Liver (tissue), 9 donors: Measurements from ENCODE around the gene CACNA1F. TPM values are rescaled to one million over a fixed set of nuclear protein-coding genes. Genes with fewer than 3 reads are reported as not detected.

Experiments
- DNase-seq: peaks from one replicate; pipeline ENCODE4 v3.0.0-alpha.2; 2017; ENCODE audit warnings: low spot score
- H3K27ac ChIP-seq, 2 donors: one replicate each; pipeline ENCODE4 v1.7.0; 2013; ENCODE audit warnings: inconsistent platforms in 2 of 2, low read length in 2 of 2, control low read depth in 1 of 2, low read depth in 1 of 2, mild to moderate bottlenecking in 1 of 2
- H3K27me3 ChIP-seq, 4 donors: one replicate each; pipeline versions ENCODE4 v1.6.1 to v1.7.0; 2013; ENCODE audit warnings: low read length in 3 of 4, inconsistent platforms in 1 of 4, mild to moderate bottlenecking in 1 of 4, moderate library complexity in 1 of 4; ENCODE audit not compliant: control insufficient read depth in 4 of 4, insufficient read depth in 4 of 4
- H3K36me3 ChIP-seq, 4 donors: one replicate each; pipeline versions ENCODE4 v1.6.1 to v1.7.0; 2013; ENCODE audit warnings: low read length in 3 of 4, mild to moderate bottlenecking in 3 of 4, low read depth in 1 of 4, moderate library complexity in 1 of 4; ENCODE audit not compliant: control insufficient read depth in 4 of 4, insufficient read depth in 3 of 4
- H3K4me1 ChIP-seq, 4 donors: one replicate each; pipeline versions ENCODE4 v1.6.1 to v1.7.0; 2013; ENCODE audit warnings: low read length in 3 of 4, mild to moderate bottlenecking in 3 of 4, moderate library complexity in 1 of 4; ENCODE audit not compliant: control insufficient read depth in 4 of 4, insufficient read depth in 4 of 4
- H3K4me3 ChIP-seq, 3 donors: one replicate each; pipeline versions ENCODE4 v1.6.1 to v1.7.0; 2013; ENCODE audit warnings: low read length in 3 of 3, control low read depth in 1 of 3, low read depth in 1 of 3, mild to moderate bottlenecking in 1 of 3
- H3K9ac ChIP-seq, 2 donors: one replicate each; pipeline ENCODE4 v1.7.0; 2013; ENCODE audit warnings: low read length in 2 of 2, mild to moderate bottlenecking in 2 of 2, moderate library complexity in 2 of 2, control low read depth in 1 of 2, low read depth in 1 of 2
- H3K9me3 ChIP-seq, 4 donors: one replicate each; pipeline versions ENCODE4 v1.6.1 to v1.7.0; 2013; ENCODE audit warnings: low read length in 3 of 4; ENCODE audit not compliant: control insufficient read depth in 4 of 4
- EGR1 ChIP-seq, 2 donors: IDR thresholded peaks; 2 replicates each; pipeline ENCODE4 v1.6.1; 2016 to 2018; ENCODE audit warnings: antibody characterized with exemption in 2 of 2, low read depth in 2 of 2
- GABPA ChIP-seq, 2 donors: IDR thresholded peaks in 1 of 2; conservative IDR thresholded peaks in 1 of 2; 2 replicates each; pipeline ENCODE4 v1.6.1; 2016; ENCODE audit warnings: antibody characterized with exemption in 2 of 2, mild to moderate bottlenecking in 1 of 2, moderate library complexity in 1 of 2
- HNF4A ChIP-seq, 2 donors: conservative IDR thresholded peaks; 2 replicates each; pipeline ENCODE4 v1.6.1; 2016; ENCODE audit warnings: antibody characterized with exemption in 2 of 2, mild to moderate bottlenecking in 2 of 2
- HNF4G ChIP-seq: IDR thresholded peaks from 2 replicates; pipeline ENCODE4 v1.6.1; 2016; ENCODE audit warnings: antibody characterized with exemption
- JUND ChIP-seq, 2 donors: IDR thresholded peaks; 2 replicates each; pipeline ENCODE4 v1.6.1; 2016; ENCODE audit warnings: antibody characterized with exemption in 2 of 2
- RXRA ChIP-seq, 2 donors: IDR thresholded peaks; 2 replicates each; pipeline ENCODE4 v1.6.1; 2017 to 2018; ENCODE audit warnings: antibody characterized with exemption in 2 of 2, mild to moderate bottlenecking in 1 of 2
- SP1 ChIP-seq: IDR thresholded peaks from 2 replicates; pipeline ENCODE4 v1.6.1; 2018; ENCODE audit warnings: antibody characterized with exemption, mild to moderate bottlenecking
- YY1 ChIP-seq: IDR thresholded peaks from 2 replicates; pipeline ENCODE4 v1.6.1; 2016; ENCODE audit warnings: antibody characterized with exemption, mild to moderate bottlenecking
- WGBS: extraction: QIAGEN DNeasy Blood & Tissue Kit; methylation state at CpG from one replicate; pipeline ENCODE4 v1.1.7; 2013; 5-methylcytosine and 5-hydroxymethylcytosine counted together
- polyA plus RNA-seq, 2 donors: library from polyadenylated mRNA; stranded (reverse) in 1 of 2; unstranded in 1 of 2; fragments of 200-250 nt in 1 of 2; fragments of >200 nt in 1 of 2; fragmentation: Nextera tagmentation in 1 of 2; extraction: Ambion mirVana in 1 of 2; gene quantifications; one replicate each; pipeline versions ENCODE4 v1.2.1 to v1.2.3, GENCODE V29; 2013 to 2015
- total RNA-seq, 2 donors: library from RNA; depleted of rRNA; stranded (reverse); fragments of >200 nt; gene quantifications; one replicate each; pipeline ENCODE4 v1.2.3, GENCODE V29; 2014
- TF ChIP-seq, protein P1 (sequence below): IDR thresholded peaks from 2 replicates; pipeline ENCODE4 v1.6.1; 2016; ENCODE audit warnings: antibody characterized with exemption
- TF ChIP-seq, protein P2 (sequence below): fragments of 150-350 bp; IDR thresholded peaks from 2 replicates; pipeline ENCODE4 v1.5.1; 2017; ENCODE audit warnings: improper control_type of control experiment, low read depth, low read length; ENCODE audit not compliant: missing input control
- TF ChIP-seq, protein P3 (sequence below): IDR thresholded peaks from 2 replicates; pipeline ENCODE4 v1.6.1; 2016; ENCODE audit warnings: antibody characterized with exemption
- TF ChIP-seq, protein P4 (sequence below): IDR thresholded peaks from 2 replicates; pipeline ENCODE4 v1.6.1; 2016; ENCODE audit warnings: antibody characterized with exemption, mild to moderate bottlenecking
- TF ChIP-seq, protein P5 (sequence below): IDR thresholded peaks from 2 replicates; pipeline ENCODE4 v1.6.1; 2016; ENCODE audit warnings: antibody characterized with exemption
- donor health status: healthy.
- donor health status: healthy.
- donor health status: healthy.
- donor health status: healthy.
- donor health status: healthy.

The CACNA1F gene
- total and polyA plus RNA-seq, 4 donors = 0.03 TPM; not detected in 3

DNA sequence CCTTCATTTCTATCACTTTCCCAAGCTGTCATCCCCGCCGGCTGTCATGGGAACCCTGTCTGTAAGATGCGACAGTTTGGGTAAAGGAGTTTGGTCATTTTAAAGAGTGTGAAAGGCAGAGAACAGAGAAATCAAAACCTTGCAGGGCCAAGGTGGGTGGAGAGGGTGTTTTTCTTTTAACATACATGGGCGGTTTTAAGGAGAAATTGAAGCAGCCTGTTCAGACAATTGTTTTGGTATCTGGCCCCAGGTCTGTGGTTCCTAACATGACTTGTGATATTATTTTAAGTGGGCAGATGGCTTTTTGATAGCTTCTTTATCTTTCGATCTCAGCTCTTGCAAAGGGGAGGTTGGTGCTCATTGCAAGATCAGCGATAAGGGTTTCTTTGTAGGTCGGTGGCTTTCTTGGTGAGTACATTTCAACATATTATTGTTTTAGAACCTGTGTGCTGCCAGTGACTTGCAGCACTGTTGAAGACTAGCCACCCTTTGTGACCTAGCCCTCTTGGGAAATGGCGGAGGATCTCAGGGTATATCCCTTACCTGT lies 40.1 kb upstream of the CACNA1F start (continued):
- TF ChIP-seq, protein P1, sequence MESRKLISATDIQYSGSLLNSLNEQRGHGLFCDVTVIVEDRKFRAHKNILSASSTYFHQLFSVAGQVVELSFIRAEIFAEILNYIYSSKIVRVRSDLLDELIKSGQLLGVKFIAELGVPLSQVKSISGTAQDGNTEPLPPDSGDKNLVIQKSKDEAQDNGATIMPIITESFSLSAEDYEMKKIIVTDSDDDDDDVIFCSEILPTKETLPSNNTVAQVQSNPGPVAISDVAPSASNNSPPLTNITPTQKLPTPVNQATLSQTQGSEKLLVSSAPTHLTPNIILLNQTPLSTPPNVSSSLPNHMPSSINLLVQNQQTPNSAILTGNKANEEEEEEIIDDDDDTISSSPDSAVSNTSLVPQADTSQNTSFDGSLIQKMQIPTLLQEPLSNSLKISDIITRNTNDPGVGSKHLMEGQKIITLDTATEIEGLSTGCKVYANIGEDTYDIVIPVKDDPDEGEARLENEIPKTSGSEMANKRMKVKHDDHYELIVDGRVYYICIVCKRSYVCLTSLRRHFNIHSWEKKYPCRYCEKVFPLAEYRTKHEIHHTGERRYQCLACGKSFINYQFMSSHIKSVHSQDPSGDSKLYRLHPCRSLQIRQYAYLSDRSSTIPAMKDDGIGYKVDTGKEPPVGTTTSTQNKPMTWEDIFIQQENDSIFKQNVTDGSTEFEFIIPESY = no peak
- no peak for TF ChIP-seq HNF4A (conservative IDR thresholded peaks at IDR 0.05)

DNA sequence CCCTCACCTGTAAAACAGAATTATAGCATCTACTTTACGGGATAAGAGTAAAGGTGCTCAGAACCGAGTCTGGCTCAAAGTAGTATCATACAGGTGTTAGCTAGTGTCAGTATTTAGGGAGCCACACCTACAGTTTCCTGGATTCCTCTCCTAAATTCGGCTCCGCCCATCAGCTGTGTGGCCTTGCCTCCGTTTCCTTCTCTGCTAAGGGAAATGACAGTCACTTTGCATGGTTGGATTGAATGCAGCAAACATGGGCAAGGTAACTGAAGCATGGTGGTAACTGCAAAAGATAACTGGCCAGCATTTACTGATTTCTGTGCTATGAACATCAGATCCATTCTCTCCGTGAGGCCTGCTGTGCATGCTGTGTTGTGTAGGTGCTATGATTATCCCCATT lies 39.3 kb upstream of the CACNA1F start:
- DNase-seq = no peak
- Histone ChIP-seq H3K27ac (no peak overlapping the region), H3K9me3 (no peaks in the 10 kb centered on the region), H3K36me3 (no peaks in the 10 kb centered on the region), H3K4me1 (peaks cover 9 to 37% (median 21%) of the 10 kb centered on the region in 4 donors), H3K27me3 (no peaks in the 10 kb centered on the region), H3K4me3 (no peak overlapping the region), H3K9ac (no peak overlapping the region)
- TF ChIP-seq HNF4A (conservative IDR thresholded peaks at IDR 0.05) (no peak), YY1 (no peak), SP1 (no peak), EGR1 (IDR thresholded peaks at IDR 0.05; ENCODE audit: low read depth in 2 of 2) (no peak), JUND (IDR thresholded peaks at IDR 0.05) (no peak), GABPA (IDR thresholded peaks at IDR 0.05 in 1 of 2, conservative IDR thresholded peaks at IDR 0.05 in 1 of 2) (no peak), HNF4G (no peak), RXRA (IDR thresholded peaks at IDR 0.05) (no peak)
- TF ChIP-seq, protein P1 = no peak
- TF ChIP-seq, protein P2, sequence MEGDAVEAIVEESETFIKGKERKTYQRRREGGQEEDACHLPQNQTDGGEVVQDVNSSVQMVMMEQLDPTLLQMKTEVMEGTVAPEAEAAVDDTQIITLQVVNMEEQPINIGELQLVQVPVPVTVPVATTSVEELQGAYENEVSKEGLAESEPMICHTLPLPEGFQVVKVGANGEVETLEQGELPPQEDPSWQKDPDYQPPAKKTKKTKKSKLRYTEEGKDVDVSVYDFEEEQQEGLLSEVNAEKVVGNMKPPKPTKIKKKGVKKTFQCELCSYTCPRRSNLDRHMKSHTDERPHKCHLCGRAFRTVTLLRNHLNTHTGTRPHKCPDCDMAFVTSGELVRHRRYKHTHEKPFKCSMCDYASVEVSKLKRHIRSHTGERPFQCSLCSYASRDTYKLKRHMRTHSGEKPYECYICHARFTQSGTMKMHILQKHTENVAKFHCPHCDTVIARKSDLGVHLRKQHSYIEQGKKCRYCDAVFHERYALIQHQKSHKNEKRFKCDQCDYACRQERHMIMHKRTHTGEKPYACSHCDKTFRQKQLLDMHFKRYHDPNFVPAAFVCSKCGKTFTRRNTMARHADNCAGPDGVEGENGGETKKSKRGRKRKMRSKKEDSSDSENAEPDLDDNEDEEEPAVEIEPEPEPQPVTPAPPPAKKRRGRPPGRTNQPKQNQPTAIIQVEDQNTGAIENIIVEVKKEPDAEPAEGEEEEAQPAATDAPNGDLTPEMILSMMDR = no peak
- TF ChIP-seq, protein P3, sequence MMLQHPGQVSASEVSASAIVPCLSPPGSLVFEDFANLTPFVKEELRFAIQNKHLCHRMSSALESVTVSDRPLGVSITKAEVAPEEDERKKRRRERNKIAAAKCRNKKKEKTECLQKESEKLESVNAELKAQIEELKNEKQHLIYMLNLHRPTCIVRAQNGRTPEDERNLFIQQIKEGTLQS = no peak
- TF ChIP-seq, protein P4, sequence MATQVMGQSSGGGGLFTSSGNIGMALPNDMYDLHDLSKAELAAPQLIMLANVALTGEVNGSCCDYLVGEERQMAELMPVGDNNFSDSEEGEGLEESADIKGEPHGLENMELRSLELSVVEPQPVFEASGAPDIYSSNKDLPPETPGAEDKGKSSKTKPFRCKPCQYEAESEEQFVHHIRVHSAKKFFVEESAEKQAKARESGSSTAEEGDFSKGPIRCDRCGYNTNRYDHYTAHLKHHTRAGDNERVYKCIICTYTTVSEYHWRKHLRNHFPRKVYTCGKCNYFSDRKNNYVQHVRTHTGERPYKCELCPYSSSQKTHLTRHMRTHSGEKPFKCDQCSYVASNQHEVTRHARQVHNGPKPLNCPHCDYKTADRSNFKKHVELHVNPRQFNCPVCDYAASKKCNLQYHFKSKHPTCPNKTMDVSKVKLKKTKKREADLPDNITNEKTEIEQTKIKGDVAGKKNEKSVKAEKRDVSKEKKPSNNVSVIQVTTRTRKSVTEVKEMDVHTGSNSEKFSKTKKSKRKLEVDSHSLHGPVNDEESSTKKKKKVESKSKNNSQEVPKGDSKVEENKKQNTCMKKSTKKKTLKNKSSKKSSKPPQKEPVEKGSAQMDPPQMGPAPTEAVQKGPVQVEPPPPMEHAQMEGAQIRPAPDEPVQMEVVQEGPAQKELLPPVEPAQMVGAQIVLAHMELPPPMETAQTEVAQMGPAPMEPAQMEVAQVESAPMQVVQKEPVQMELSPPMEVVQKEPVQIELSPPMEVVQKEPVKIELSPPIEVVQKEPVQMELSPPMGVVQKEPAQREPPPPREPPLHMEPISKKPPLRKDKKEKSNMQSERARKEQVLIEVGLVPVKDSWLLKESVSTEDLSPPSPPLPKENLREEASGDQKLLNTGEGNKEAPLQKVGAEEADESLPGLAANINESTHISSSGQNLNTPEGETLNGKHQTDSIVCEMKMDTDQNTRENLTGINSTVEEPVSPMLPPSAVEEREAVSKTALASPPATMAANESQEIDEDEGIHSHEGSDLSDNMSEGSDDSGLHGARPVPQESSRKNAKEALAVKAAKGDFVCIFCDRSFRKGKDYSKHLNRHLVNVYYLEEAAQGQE = no peak
- TF ChIP-seq, protein P5, sequence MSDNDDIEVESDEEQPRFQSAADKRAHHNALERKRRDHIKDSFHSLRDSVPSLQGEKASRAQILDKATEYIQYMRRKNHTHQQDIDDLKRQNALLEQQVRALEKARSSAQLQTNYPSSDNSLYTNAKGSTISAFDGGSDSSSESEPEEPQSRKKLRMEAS = no peak
- 66% methylated on average over 6 of the region's 6 CpGs for WGBS
